Neural crest cell (in vitro differentiated cells): ENCODE data around the gene TBC1D10A. TPM values are rescaled to one million over a fixed set of nuclear protein-coding genes. Genes with fewer than 3 reads are reported as not detected.

ENCODE experiments used
- DNase-seq: peaks from one replicate; pipeline ENCODE4 v3.0.0; 2021; ENCODE audit warnings: low read depth, mixed read lengths, low spot score
- H3K27ac Mint-ChIP-seq: one replicate; pipeline ENCODE4 v1.8.0; 2021; ENCODE audit warnings: mild to moderate bottlenecking, mixed read lengths; ENCODE audit not compliant: unreplicated experiment
- H3K27me3 Mint-ChIP-seq: 2 replicates; pipeline ENCODE4 v1.8.0; 2021; ENCODE audit warnings: low read depth, mild to moderate bottlenecking, mixed read lengths
- H3K36me3 Mint-ChIP-seq: 2 replicates; pipeline ENCODE4 v1.8.0; 2021; ENCODE audit warnings: low read depth, mild to moderate bottlenecking, mixed read lengths
- H3K4me1 Mint-ChIP-seq: 2 replicates; pipeline ENCODE4 v1.8.0; 2021; ENCODE audit warnings: mixed read lengths
- H3K4me3 Mint-ChIP-seq: one replicate; pipeline ENCODE4 v1.8.0; 2021; ENCODE audit warnings: mild to moderate bottlenecking, mixed read lengths
- H3K9me3 Mint-ChIP-seq: 2 replicates; pipeline ENCODE4 v1.8.0; 2021; ENCODE audit warnings: mixed read lengths
- CTCF ChIP-seq: fragments of 200-600 bp; sonication (generic); conservative IDR thresholded peaks from 2 replicates; pipeline ENCODE4 v1.5.0; 2021; ENCODE audit warnings: antibody characterized with exemption, mild to moderate bottlenecking
- total RNA-seq: library from RNA; stranded (reverse); gene quantifications from 2 replicates; pipeline ENCODE4 v1.2.1, GENCODE V29; 2021

TBC1D10A gene
- total RNA-seq, 1 donor from 2014 or later, result 8.5 TPM

GRCh38 chr22:30371321-30371720 is 44.6 kb upstream of the TBC1D10A start:
- H3K36me3 Mint-ChIP-seq, result no peaks in the 10 kb centered on the region
- H3K9me3 Mint-ChIP-seq, result no peaks in the 10 kb centered on the region
- TF ChIP-seq CTCF, result no peak
- peak overlapping the region; percentile 19 for H3K27ac Mint-ChIP-seq
- no peaks in the 10 kb centered on the region for H3K4me1 Mint-ChIP-seq
- no peak for DNase-seq
- H3K27me3 Mint-ChIP-seq, result no peaks in the 10 kb centered on the region
- H3K4me3 Mint-ChIP-seq, result no peak overlapping the region

GRCh38 chr22:30370641-30371230 is 44.0 kb upstream of the TBC1D10A start:
- no peaks in the 10 kb centered on the region for H3K9me3 Mint-ChIP-seq
- no peak overlapping the region for H3K4me3 Mint-ChIP-seq
- no peaks in the 10 kb centered on the region for H3K27me3 Mint-ChIP-seq
- TF ChIP-seq CTCF, result no peak
- no peak for DNase-seq
- peak overlapping the region; percentile 19 for H3K27ac Mint-ChIP-seq
- H3K4me1 Mint-ChIP-seq, result no peaks in the 10 kb centered on the region
- H3K36me3 Mint-ChIP-seq, result no peaks in the 10 kb centered on the region

- Mint-ChIP-seq H3K4me1 (no peaks in the 10 kb centered on the region), H3K4me3 (no peak overlapping the region), H3K27me3 (no peaks in the 10 kb centered on the region), H3K9me3 (no peaks in the 10 kb centered on the region), H3K27ac (no peak overlapping the region), H3K36me3 (no peaks in the 10 kb centered on the region)
- no peak for DNase-seq
- no peak for TF ChIP-seq CTCF
Observed at GRCh38 chr22:30368420-30368819, 41.7 kb upstream of the TBC1D10A start.

GRCh38 chr22:30365891-30366290 is 39.1 kb upstream of the TBC1D10A start:
- TF ChIP-seq CTCF, result no peak
- Mint-ChIP-seq H3K27ac (no peak overlapping the region), H3K4me1 (no peaks in the 10 kb centered on the region), H3K36me3 (no peaks in the 10 kb centered on the region), H3K9me3 (no peaks in the 10 kb centered on the region), H3K27me3 (no peaks in the 10 kb centered on the region), H3K4me3 (no peak overlapping the region)
- no peak for DNase-seq

- no peak for TF ChIP-seq CTCF
- H3K9me3 Mint-ChIP-seq, result no peaks in the 10 kb centered on the region
- no peak overlapping the region for H3K4me3 Mint-ChIP-seq
- no peaks in the 10 kb centered on the region for H3K27me3 Mint-ChIP-seq
- H3K4me1 Mint-ChIP-seq, result peaks cover 7% of the 10 kb centered on the region
- no peak overlapping the region for H3K27ac Mint-ChIP-seq
- no peak for DNase-seq
- no peaks in the 10 kb centered on the region for H3K36me3 Mint-ChIP-seq
Observed at GRCh38 chr22:30362651-30363281, 36.0 kb upstream of the TBC1D10A start.
